HG02763 (cell line): ENCODE data around the gene TMEM141.
"Not testable (repeated sequence)": the region's sequence is repeated elsewhere in the genome, so short reads cannot be mapped to it uniquely, and the experiment has no call there.

ENCODE experiments used
- ATAC-seq: cut with Tn5 transposase; IDR thresholded peaks from one replicate; pipeline ENCODE4 v1.9.1; 2021; ENCODE audit warnings: mild to moderate bottlenecking, moderate library complexity; ENCODE audit not compliant: unreplicated experiment

TMEM141 gene

DNA sequence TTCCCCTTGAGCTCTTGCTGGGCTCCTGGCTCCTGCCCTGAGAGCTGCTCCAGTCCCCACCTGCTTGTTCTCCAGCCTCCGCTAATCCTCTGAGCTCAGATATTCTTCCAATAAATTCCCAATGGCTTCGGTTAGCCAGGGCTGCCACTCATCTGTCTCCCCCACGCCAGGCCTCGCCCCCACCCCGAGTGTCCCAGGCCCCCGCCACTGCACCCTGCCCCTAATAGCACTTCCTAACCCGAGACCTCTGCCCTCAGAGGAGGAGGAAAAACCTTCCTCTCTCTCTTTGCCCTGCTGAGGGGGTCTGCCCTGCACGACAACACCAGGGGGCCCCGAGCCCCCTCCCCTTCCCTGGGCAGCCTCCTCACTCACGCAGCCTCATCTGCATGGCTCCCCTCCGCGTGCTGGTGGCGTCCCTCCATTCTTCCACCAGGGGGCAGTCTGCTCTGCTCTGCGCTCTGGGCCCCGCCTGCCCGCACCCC, 21.4 kb upstream of the TMEM141 start:
- no peak for ATAC-seq

- ATAC-seq, result no peak
Measured at GRCh38 chr9:136771907-136772415, 19.2 kb upstream of the TMEM141 start.

DNA sequence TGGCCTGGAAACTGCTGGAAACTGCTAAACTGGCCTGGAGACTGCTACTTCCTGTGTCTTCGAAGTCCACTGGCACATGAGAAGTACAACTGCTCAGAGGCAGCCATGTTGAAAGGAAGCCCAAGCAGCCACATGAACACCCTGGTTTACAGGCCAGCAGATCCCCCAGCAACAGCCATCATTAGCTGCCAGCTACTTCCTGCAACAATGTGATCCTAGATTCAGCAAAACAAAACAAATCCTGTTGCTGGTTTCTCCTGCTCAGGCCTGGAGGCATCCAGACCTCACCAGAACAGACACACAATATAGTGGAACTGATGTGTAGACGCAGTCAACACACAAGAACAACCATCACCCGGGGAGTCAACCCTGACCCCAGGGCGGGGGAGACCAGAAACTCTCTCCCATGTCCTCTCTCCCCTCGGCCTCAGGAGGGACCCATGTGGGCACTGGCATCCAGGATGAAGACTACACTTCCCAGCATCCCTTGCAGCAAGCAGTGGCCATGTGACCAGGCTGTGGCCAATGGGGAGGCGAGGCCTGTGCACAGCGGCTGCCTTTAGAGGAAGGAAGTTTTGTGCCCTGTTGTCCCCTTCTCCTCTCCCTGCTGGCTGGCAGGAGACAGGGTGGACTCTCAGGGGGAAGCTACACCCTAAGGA, 17.6 kb upstream of the TMEM141 start:
- no peak for ATAC-seq

GRCh38 chr9:136774416-136775045, 16.6 kb upstream of the TMEM141 start:
- no peak for ATAC-seq

- no peak for ATAC-seq
Measured at GRCh38 chr9:136775191-136775590, 16.0 kb upstream of the TMEM141 start.

GRCh38 chr9:136776947-136777346, 14.2 kb upstream of the TMEM141 start:
- no peak for ATAC-seq

DNA sequence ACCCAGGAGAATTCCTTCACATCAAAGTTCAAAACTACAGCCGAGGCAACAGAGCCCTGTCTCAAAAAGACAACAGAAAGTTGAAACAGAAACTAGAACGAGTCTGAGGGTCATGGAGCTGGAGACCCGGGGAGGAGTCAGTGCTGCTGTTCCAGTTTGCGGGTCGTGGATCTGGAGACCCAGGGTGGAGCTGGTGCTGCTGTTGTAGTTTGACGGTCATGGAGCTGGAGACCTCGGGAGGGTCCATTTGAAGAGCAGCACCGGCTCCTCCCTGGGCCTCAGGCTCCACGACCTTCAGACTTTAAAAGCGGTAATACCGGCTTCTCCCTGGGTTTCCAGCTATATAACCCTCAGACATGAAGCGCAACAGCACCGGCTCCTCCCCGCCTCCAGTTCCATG, 13.8 kb upstream of the TMEM141 start:
- no peak for ATAC-seq

- no peak for ATAC-seq
Measured at GRCh38 chr9:136779808-136780207, 11.3 kb upstream of the TMEM141 start.

GRCh38 chr9:136782452-136782851, 8.7 kb upstream of the TMEM141 start:
- no peak for ATAC-seq

- ATAC-seq, result no peak
Measured at GRCh38 chr9:136784249-136784996, 6.7 kb upstream of the TMEM141 start.

GRCh38 chr9:136784997-136785361, 6.2 kb upstream of the TMEM141 start:
- no peak for ATAC-seq

DNA sequence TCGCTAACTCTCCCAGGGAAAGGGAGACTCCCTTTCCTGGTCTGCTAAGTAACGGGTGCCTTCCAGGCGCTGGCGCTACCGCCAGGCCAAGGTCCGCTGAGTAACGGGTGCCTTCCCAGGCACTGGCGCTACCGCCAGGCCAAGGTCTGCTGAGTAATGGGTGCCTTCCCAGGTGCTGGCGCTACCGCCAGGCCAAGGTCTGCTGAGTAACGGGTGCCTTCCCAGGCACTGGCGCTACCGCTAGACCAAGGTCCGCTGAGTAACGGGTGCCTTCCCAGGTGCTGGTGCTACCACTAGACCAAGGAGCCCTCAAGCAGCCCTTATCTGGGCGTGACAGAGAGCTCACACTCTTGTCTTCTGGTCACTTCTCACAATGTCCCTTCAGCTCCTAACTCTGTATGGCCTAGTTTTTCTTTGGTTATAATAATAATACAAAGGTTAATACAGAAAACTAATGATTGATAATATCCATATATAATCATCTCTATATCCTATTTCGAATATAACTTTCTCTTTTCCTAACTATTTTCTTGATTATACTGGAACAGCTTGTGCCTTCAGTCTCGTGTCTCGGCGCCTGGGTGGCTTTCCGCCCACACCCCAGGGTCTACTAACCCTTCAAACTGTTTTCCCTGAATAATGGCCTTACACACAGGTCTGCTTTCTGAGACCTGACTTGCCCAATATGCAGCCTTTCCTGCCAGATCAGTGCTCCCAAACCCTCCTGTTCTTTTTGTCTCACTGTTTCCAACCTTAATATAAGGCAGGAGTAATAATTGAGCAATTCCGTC, 5.4 kb upstream of the TMEM141 start:
- ATAC-seq, result not testable (repeated sequence)

DNA sequence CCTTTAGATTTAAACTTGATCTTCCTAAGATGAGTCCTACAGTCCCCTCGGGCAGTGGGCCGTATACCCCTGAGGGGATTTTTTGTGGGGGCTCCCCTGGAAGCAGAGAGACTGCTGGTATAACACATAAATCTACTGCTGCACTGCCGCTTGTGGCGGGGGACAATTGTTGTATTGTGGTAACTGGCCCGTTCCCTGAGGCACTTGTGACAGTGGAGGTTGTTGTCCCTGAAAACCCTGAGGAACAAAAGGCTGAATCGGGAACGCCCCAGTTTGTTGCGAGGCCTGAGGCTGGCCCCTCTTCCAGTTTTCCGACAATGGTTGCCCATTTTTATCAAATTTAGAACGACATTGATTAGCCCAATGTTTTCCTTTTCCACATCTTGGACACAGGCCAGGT, 4.7 kb upstream of the TMEM141 start:
- no peak for ATAC-seq

- ATAC-seq, result not testable (repeated sequence)
Measured at GRCh38 chr9:136786983-136787382, 4.2 kb upstream of the TMEM141 start.

- no peak for ATAC-seq
Measured at GRCh38 chr9:136787690-136788400, 3.3 kb upstream of the TMEM141 start.

GRCh38 chr9:136788644-136789522, 2.3 kb upstream of the TMEM141 start:
- not testable (repeated sequence) for ATAC-seq

DNA sequence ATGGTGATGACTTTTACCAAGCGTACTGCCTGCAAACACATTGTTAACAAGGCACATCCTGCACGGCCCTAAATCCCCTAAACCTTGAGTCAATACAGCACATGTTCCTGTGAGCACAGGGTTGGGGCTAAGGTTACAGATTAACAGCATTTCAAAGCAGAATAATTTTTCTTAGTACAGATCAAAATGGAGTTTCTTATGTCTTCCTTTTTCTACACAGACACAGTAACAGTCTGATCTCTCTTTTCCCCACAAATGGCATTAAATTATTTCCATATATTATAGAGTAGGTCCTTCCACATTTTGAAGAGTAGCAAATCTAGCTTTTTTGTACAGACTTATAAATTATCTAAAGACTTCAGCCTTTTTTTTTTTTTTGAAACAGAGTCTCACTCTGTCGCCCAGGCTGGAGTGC, 1.6 kb upstream of the TMEM141 start:
- no peak for ATAC-seq

GRCh38 chr9:136791516-136792276, 552 bp downstream of the TMEM141 start:
- ATAC-seq, result no peak
